Right kidney (tissue), 1 donor: ENCODE data around the gene CARS1.

Experiments used
- DNase-seq: peaks from one replicate; pipeline ENCODE4 v3.0.0-alpha.2; 2016

The CARS1 gene

GRCh38 chr11:3037945-3038271, 19.3 kb downstream of the CARS1 start:
- DNase-seq, result no peak

DNA sequence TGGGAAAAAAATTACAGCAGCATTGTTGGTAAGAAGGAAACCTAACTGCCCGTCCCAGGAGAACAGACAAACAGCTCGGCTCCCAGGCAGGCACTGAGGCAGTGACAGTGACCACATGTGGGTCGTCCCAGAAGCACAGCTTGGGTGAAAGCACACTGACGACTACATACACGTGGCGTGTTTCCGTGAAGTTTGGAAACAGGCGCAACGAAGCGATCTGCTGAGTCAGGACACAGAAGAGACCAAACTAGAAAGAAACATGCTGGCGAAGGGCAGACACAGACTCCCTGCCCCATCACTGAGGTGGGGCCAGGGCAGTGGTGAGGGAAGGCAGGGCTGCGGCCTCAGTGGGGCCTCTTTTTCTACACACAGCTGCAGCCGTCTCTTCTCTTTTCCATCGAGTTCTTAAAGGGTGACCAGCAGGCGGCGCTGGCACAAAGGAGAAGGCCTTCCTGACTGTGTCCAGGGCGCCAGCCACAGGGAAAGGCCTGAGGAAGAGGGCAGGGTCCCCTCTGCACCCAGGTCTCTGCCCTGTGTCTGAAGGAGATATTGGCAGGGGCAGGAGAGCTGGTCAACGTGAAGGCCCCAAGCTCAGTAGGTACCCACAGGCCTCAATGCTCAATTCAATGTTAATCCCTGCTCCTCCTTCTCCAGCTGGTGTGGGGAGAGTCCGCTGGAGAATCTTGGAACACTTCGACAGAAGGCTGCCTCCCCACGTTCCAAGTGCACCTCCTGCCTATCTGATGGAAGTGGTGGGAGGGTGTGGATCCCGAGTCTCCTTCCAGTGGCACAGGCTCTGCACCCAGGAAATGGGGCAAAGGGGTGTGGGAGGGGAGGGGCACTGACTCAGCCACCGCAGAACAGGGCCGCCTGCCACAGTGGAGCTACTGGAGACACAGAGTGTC, 19.9 kb downstream of the CARS1 start:
- DNase-seq, result peak; percentile 57

GRCh38 chr11:3036419-3036818, 20.8 kb downstream of the CARS1 start:
- DNase-seq, result no peak

GRCh38 chr11:3035333-3035732, 21.9 kb downstream of the CARS1 start:
- DNase-seq, result no peak

GRCh38 chr11:3030289-3031070, 26.7 kb downstream of the CARS1 start:
- no peak for DNase-seq

- no peak for DNase-seq
Measured at GRCh38 chr11:3028813-3029212, 28.4 kb downstream of the CARS1 start.

DNA sequence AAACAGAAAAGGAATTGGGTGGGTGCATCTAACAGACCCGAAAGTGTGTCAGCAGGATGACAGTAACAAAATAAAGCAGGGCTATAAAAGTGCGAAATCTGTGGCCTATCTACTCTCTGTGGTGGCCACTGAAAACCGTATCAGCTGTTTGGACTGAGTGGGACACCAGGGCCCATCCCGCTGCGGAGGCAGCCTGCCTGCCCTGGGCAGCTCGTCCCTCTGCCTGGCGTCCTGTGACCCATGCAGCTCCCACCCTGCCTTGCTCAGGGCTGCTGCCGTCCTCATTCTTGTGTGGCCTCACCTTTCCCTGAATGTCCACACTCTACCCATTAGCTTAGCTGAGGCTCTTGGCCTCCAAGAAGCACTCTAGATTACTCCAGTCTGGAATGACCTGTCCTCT, 30.4 kb downstream of the CARS1 start:
- no peak for DNase-seq

GRCh38 chr11:3022982-3023381, 34.2 kb downstream of the CARS1 start:
- DNase-seq, result no peak

GRCh38 chr11:3022300-3022967, 34.8 kb downstream of the CARS1 start:
- DNase-seq, result no peak

DNA sequence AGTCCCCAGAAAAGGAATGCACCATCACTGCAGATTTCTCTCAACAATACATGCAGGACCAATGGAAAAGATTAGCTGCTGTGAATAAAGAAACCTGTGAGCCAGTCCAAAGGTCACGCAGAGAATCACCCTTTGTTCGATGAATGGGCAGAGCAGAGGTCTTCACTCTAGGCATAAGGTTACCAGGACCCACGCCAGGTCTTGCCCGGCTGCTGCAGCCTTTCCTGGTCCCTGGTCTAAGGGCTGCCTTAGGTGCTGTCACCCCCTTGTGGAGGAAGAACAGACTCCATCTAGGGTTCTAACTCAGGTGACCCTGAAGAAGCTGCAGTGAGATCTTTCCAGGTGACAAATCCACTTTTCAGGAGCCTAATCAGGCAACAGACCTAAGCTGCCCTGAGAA, 36.1 kb downstream of the CARS1 start:
- no peak for DNase-seq

DNA sequence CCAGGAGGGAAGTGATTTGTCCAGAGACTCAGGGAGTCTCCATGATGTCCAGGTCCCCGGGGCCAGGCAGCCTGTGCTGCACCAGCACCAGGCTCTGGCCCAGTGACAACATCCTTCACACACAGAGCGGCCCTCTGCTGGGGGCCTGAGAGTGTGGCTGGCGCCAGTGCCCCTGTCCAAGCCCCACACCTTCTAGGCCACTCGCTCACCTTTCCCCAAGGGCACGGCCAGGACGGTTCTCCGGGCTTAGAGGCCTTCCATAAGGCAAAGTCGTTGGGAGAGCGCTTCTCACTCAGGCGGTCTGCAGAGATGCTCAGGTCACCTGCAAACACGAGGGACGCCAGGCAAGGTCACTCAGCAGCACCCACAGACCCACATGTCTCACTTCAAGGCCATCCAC, 37.2 kb downstream of the CARS1 start:
- DNase-seq, result no peak

- DNase-seq, result no peak
Measured at GRCh38 chr11:3018596-3018995, 38.6 kb downstream of the CARS1 start.

DNA sequence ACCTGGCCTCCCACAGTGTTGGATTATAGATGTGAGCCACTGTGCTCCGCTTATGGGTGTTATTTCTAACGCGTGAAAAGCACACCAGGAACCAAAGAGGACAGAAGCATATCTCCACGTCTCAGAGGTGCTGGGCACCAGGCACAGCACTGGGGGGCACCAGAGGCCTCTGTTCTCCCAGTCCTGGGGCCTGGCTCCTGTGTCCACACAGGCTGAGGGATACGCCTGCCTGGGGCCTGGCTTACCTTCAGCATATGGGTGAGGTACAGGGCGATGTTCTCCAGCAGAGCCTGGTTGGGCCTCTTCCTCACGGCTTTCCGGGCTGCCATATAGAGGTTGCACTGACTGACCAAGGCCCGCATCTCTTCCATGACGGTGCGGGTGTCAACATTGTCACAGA, 40.4 kb downstream of the CARS1 start:
- DNase-seq, result no peak

- no peak for DNase-seq
Measured at GRCh38 chr11:3015796-3016195, 41.4 kb downstream of the CARS1 start.

GRCh38 chr11:3014943-3015342, 42.3 kb downstream of the CARS1 start:
- DNase-seq, result no peak

DNA sequence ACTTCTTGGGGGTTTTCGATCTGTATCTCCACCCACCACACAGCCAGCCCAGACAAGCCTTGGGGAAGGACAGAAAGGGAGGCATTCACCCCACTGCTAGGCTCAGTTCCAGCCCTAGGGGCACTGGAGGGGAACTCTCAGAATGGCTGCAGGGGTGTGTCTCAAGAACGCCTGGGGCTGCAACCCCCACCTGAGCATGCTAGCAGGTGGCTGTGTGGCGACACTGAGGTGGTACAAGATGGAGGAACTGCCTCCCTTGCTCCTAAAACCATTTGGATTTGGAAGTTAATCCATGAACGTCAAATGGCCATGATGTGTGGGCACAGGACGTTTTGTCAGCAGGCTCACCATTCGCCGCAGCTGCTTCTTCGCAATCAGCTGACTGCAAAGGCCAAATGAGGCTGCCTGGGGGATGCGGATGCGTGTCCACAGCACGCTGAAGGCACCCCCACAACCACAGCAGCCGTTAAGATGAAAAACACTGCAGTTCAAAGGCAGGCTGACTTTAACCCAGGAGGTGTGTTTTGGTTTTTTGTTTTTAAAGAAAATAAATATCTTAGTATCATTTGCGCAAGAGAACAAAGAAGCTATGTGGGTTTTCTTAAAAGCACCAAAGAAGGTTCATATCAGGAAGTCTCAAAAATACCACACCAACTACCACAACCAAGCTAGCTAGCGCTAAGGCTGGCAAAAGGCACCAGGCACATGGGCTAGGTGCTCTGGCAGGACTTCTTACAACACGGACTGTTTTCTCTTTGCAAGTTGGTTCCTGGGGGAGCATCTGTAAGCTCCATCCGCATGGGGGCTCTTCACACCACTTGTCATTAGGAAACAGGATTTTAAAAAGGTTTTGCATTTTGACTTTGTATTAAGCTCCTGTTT, 42.9 kb downstream of the CARS1 start:
- no peak for DNase-seq

DNA sequence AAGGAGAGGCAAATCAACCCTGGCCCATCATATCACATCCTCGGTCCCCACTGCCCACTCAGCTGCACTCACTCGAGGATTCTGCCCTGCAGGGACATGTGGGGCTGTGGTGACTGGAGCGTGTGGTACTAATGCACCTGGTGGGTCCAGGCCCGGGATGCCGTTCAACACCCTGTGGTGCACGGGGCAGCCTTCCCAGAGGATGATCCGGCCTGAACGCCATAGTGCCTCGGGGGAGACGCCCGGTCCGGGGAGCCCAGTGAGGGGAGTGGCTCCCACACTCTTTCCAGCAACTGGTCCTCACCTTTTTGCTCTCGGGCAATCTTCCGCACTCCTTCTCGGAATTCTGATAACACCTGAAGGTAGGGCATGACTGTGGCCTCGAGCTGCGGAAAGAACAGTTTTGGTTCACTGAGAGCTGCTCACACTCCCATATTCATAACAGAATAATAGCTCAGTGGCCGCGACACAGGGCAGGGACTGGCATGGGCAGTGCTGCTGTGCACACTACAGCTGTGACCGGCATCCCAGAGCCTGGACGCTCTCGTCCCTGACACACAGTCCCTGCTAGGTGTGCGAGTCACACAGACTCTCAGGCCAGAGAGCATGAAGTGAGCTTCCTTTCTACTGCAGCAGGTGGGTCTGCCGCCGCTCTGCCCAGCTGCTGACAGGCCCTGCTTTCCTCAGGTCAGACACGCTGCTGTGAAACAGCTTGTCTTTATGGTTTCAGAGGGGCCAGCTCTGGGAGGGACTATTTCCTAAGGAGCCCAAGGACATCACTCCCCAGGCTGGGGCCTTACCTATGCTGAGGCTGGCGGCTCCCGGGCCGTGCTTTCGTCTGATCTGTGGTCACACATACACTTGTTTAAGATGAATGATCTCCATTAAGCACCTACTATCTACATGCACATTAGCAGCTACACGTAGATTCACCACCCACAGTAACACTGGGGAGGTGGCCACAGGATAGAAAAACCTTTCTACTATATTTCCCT, 45.0 kb downstream of the CARS1 start:
- DNase-seq, result no peak

DNA sequence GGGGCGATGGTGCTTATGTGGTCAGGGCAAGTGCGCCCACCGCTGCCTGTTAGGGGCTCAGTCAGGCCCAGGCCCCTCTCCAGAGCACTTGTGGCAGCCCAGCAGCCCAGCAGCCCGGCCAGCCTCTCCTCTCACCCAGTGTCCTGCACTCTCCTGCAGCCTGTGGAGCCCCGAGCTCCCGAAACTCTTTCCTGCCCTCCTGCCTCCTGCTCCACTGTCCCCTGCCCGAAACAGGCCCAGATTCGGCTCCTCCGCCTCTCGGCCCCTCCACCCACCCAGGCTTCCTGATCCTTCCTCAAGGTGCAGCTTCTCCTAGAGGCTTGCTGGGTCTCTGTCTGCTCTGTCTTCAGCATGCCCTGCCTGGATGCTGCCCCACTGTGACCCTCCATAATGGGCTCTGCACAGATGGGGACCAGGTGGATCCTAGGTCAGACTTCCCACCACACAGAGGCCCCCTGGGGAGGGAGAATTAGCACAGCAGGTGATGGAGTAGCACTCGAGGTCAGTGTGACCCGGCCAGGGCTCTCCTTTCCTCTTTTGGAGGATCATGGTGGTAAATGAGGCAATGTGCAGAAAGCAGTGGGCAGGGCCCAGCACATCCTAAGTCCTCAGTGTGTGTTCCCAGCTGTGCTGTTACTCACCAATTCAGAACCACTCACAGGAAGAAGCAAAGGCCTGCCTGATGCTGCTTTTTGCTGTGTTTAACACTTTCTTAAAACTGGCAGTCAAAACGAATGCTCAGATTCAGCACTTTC, 46.5 kb downstream of the CARS1 start:
- DNase-seq, result no peak

DNA sequence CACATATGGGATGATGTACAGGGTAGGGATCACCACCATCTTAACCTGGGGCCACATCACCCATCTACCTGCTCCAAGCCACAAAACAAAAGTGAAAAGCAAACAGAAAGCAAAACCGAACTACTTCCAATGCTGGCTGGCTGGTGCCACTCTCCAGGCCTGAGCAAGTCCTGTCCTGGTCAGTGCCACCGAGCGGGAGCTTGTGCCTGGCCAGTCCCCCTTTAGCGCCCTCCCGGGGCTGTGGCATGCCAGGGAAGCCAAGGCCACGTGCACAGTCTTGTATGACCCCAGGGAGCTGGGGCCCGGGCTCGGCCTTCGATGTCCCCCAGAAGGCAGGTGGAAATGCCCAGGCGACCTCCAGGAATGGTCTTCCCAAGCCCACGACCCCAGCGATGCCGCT, 47.2 kb downstream of the CARS1 start:
- DNase-seq, result no peak

- no peak for DNase-seq
Measured at GRCh38 chr11:3009481-3009880, 47.7 kb downstream of the CARS1 start.
